Endothelial cell of umbilical vein (primary cell): ENCODE results near the gene UBXN2A.

Experiments
- EZH2 ChIP-seq: IDR thresholded peaks from 2 replicates; pipeline ENCODE4 v1.6.1; 2012; ENCODE audit warnings: borderline replicate concordance, low read depth, mild to moderate bottlenecking, moderate library complexity, low read length, inconsistent platforms; ENCODE audit not compliant: severe bottlenecking
- FOS ChIP-seq: IDR thresholded peaks from 2 replicates; pipeline ENCODE4 v1.6.1; 2011; ENCODE audit warnings: mild to moderate bottlenecking, low read length, moderate library complexity, borderline replicate concordance; ENCODE audit not compliant: insufficient read depth
- GATA2 ChIP-seq: IDR thresholded peaks from 2 replicates; pipeline ENCODE4 v1.7.0; 2011; ENCODE audit warnings: low read depth, mild to moderate bottlenecking, moderate library complexity, mixed read lengths, low read length; ENCODE audit not compliant: insufficient read length, insufficient read depth
- JUN ChIP-seq: IDR thresholded peaks from 2 replicates; pipeline ENCODE4 v1.6.1; 2011; ENCODE audit warnings: borderline replicate concordance, low read depth; ENCODE audit not compliant: insufficient read length, insufficient read depth
- MAX ChIP-seq: IDR thresholded peaks from 2 replicates; pipeline ENCODE4 v1.6.1; 2011; ENCODE audit not compliant: insufficient read depth, insufficient read length
- MYC ChIP-seq: IDR thresholded peaks from one replicate; pipeline ENCODE4 v1.6.1; 2011; ENCODE audit warnings: mild to moderate bottlenecking, low read depth, low read length
- POLR2A ChIP-seq: IDR thresholded peaks from 2 replicates; pipeline ENCODE4 v1.6.1; 2012; ENCODE audit warnings: low read depth, mild to moderate bottlenecking, control low read depth, low read length
- POLR2AphosphoS5 ChIP-seq: IDR thresholded peaks from 2 replicates; pipeline ENCODE4 v1.6.1; 2012; ENCODE audit warnings: low read depth, mild to moderate bottlenecking, control low read depth, low read length, moderate library complexity; ENCODE audit not compliant: insufficient read depth
- TF ChIP-seq, protein P1 (sequence below), 2 donors: IDR thresholded peaks; 1 replicate in 1 of 2; 2 replicates in 1 of 2; pipeline ENCODE4 v1.5.1; 2011; ENCODE audit warnings: low read length in 2 of 2, mild to moderate bottlenecking in 2 of 2, moderate library complexity in 2 of 2, control low read depth in 1 of 2, inconsistent platforms in 1 of 2, low read depth in 1 of 2; ENCODE audit not compliant: insufficient read depth in 1 of 2; ENCODE audit errors: extremely low read depth in 1 of 2

GRCh38 chr2:23944976-23945375, 4.7 kb downstream of the UBXN2A start:
- TF ChIP-seq, protein P1, sequence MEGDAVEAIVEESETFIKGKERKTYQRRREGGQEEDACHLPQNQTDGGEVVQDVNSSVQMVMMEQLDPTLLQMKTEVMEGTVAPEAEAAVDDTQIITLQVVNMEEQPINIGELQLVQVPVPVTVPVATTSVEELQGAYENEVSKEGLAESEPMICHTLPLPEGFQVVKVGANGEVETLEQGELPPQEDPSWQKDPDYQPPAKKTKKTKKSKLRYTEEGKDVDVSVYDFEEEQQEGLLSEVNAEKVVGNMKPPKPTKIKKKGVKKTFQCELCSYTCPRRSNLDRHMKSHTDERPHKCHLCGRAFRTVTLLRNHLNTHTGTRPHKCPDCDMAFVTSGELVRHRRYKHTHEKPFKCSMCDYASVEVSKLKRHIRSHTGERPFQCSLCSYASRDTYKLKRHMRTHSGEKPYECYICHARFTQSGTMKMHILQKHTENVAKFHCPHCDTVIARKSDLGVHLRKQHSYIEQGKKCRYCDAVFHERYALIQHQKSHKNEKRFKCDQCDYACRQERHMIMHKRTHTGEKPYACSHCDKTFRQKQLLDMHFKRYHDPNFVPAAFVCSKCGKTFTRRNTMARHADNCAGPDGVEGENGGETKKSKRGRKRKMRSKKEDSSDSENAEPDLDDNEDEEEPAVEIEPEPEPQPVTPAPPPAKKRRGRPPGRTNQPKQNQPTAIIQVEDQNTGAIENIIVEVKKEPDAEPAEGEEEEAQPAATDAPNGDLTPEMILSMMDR (IDR thresholded peaks at IDR 0.05; ENCODE audit: extremely low read depth in 1 of 2, insufficient read depth in 1 of 2, low read depth in 1 of 2, low read length in 2 of 2) = no peak
- TF ChIP-seq EZH2 = no peak
- no peak for TF ChIP-seq POLR2A
- TF ChIP-seq JUN = no peak
- TF ChIP-seq POLR2AphosphoS5 = no peak
- no peak for TF ChIP-seq FOS
- no peak for TF ChIP-seq MAX
- no peak for TF ChIP-seq MYC
- no peak for TF ChIP-seq GATA2
